ENCODE results near the gene ERGIC2.
A peak's percentile ranks its signal among the peaks of the same experiment; 100 is the strongest.
"Not testable (repeated sequence)": the region's sequence is repeated elsewhere in the genome, so short reads cannot be mapped to it uniquely, and the experiment has no call there.

ERGIC2 gene

GRCh38 chr12:29405561-29405960, 24.6 kb upstream of the ERGIC2 start:
- Histone ChIP-seq H3K4me3 (ENCODE audit: low read depth, low read length) (no peak overlapping the region), H3K36me3 (ENCODE audit: insufficient read depth, low read length) (no peaks in the 10 kb centered on the region), H3K79me2 (ENCODE audit: control insufficient read depth, insufficient read depth, low read length, unreplicated experiment) (no peaks in the 10 kb centered on the region), H3K27me3 (ENCODE audit: insufficient read depth, low read length) (no peaks in the 10 kb centered on the region), H3K27ac (ENCODE audit: low read depth, low read length) (no peak overlapping the region), H2AFZ (ENCODE audit: low read length, unreplicated experiment) (no peak overlapping the region), H3K4me1 (ENCODE audit: control insufficient read depth, insufficient read depth, low read length, unreplicated experiment) (no peaks in the 10 kb centered on the region)

- Histone ChIP-seq H3K27ac (ENCODE audit: low read depth, low read length) (no peak overlapping the region), H3K27me3 (ENCODE audit: insufficient read depth, low read length) (no peaks in the 10 kb centered on the region), H3K4me1 (ENCODE audit: control insufficient read depth, insufficient read depth, low read length, unreplicated experiment) (no peaks in the 10 kb centered on the region), H3K36me3 (ENCODE audit: insufficient read depth, low read length) (no peaks in the 10 kb centered on the region), H3K4me3 (ENCODE audit: low read depth, low read length) (no peak overlapping the region), H2AFZ (ENCODE audit: low read length, unreplicated experiment) (no peak overlapping the region), H3K79me2 (ENCODE audit: control insufficient read depth, insufficient read depth, low read length, unreplicated experiment) (no peaks in the 10 kb centered on the region)
Measured at GRCh38 chr12:29403991-29404390, 23.0 kb upstream of the ERGIC2 start.

DNA sequence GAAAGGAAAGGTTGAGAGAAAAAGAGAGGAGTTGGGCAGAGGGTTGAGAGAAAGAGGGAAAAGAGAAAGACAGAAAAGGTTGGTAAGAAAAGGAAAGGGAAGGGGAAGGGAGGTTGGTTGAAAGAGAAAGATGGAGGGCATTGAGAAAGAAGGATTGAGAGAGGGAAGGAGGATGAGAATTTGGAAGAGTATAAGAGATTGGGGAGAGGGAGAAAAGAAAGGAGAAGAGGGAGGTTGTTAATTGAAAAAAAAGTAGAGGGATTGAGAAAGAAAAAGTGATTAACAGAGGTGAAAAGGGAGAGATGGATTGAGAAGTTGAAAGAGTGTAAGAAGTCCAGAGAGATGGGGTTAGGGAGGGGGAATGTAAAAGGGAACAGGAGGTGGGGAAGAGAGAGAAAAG, 21.5 kb upstream of the ERGIC2 start:
- H3K4me1 ChIP-seq (ENCODE audit: control insufficient read depth, insufficient read depth, low read length, unreplicated experiment), result no peaks in the 10 kb centered on the region
- no peaks in the 10 kb centered on the region for H3K36me3 ChIP-seq (ENCODE audit: insufficient read depth, low read length)
- no peak overlapping the region for H3K4me3 ChIP-seq (ENCODE audit: low read depth, low read length)
- no peaks in the 10 kb centered on the region for H3K79me2 ChIP-seq (ENCODE audit: control insufficient read depth, insufficient read depth, low read length, unreplicated experiment)
- no peaks in the 10 kb centered on the region for H3K27me3 ChIP-seq (ENCODE audit: insufficient read depth, low read length)
- H2AFZ ChIP-seq (ENCODE audit: low read length, unreplicated experiment), result no peak overlapping the region
- no peak overlapping the region for H3K27ac ChIP-seq (ENCODE audit: low read depth, low read length)

GRCh38 chr12:29398495-29398894, 17.5 kb upstream of the ERGIC2 start:
- no peaks in the 10 kb centered on the region for H3K79me2 ChIP-seq (ENCODE audit: control insufficient read depth, insufficient read depth, low read length, unreplicated experiment)
- H3K4me1 ChIP-seq (ENCODE audit: control insufficient read depth, insufficient read depth, low read length, unreplicated experiment), result no peaks in the 10 kb centered on the region
- no peaks in the 10 kb centered on the region for H3K27me3 ChIP-seq (ENCODE audit: insufficient read depth, low read length)
- no peak overlapping the region for H3K4me3 ChIP-seq (ENCODE audit: low read depth, low read length)
- H3K27ac ChIP-seq (ENCODE audit: low read depth, low read length), result no peak overlapping the region
- no peaks in the 10 kb centered on the region for H3K36me3 ChIP-seq (ENCODE audit: insufficient read depth, low read length)
- H2AFZ ChIP-seq (ENCODE audit: low read length, unreplicated experiment), result no peak overlapping the region

DNA sequence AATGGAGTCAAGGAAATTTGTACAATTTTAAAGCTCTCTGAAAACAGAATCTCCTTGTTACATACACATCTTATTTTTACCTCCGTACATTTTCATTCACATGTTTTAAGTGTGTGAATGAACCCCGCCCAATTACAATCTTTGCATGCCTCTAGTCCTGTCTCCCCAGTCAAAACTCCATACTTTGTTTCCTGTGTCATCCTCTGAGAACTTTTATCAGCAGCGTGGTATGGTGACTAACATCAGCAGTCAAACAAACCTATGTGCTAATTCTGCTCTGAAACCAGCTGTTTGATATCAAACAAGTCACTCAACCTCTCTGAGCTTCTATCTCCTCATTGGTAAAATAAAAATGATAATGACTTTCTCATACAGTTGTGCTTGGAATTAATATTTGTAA, 15.8 kb upstream of the ERGIC2 start:
- H3K27me3 ChIP-seq (ENCODE audit: insufficient read depth, low read length), result no peaks in the 10 kb centered on the region
- no peaks in the 10 kb centered on the region for H3K4me1 ChIP-seq (ENCODE audit: control insufficient read depth, insufficient read depth, low read length, unreplicated experiment)
- no peak overlapping the region for H2AFZ ChIP-seq (ENCODE audit: low read length, unreplicated experiment)
- no peaks in the 10 kb centered on the region for H3K79me2 ChIP-seq (ENCODE audit: control insufficient read depth, insufficient read depth, low read length, unreplicated experiment)
- no peaks in the 10 kb centered on the region for H3K36me3 ChIP-seq (ENCODE audit: insufficient read depth, low read length)
- no peak overlapping the region for H3K27ac ChIP-seq (ENCODE audit: low read depth, low read length)
- no peak overlapping the region for H3K4me3 ChIP-seq (ENCODE audit: low read depth, low read length)

DNA sequence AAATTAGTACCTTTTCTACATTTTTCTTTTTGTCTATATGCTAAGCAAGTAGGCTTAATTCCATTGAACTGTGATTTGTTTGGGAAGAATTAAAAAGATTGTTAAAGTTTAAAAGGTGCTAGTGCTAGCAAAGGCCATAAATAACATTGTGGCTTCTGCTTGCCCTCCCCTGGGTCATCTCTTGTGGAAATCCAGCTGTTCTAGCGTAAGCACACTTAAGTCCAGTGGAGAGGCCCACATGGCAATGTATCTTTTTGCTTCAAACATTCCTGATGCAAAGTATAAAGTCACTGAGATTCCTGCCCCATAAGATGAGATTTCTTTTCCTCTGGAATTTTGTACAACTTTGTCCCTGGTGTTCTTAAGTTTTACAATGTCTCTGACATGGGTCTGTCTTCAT, 14.4 kb upstream of the ERGIC2 start:
- Histone ChIP-seq H3K4me1 (ENCODE audit: control insufficient read depth, insufficient read depth, low read length, unreplicated experiment) (no peaks in the 10 kb centered on the region), H2AFZ (ENCODE audit: low read length, unreplicated experiment) (no peak overlapping the region), H3K36me3 (ENCODE audit: insufficient read depth, low read length) (no peaks in the 10 kb centered on the region), H3K27ac (ENCODE audit: low read depth, low read length) (no peak overlapping the region), H3K27me3 (ENCODE audit: insufficient read depth, low read length) (no peaks in the 10 kb centered on the region), H3K4me3 (ENCODE audit: low read depth, low read length) (no peak overlapping the region), H3K79me2 (ENCODE audit: control insufficient read depth, insufficient read depth, low read length, unreplicated experiment) (no peaks in the 10 kb centered on the region)

GRCh38 chr12:29390419-29390818, 9.4 kb upstream of the ERGIC2 start:
- not testable (repeated sequence) for H3K79me2 ChIP-seq (ENCODE audit: control insufficient read depth, insufficient read depth, low read length, unreplicated experiment); H3K4me1 ChIP-seq (ENCODE audit: control insufficient read depth, insufficient read depth, low read length, unreplicated experiment); H3K36me3 ChIP-seq (ENCODE audit: insufficient read depth, low read length); H3K27me3 ChIP-seq (ENCODE audit: insufficient read depth, low read length); H3K27ac ChIP-seq (ENCODE audit: low read depth, low read length); H2AFZ ChIP-seq (ENCODE audit: low read length, unreplicated experiment); H3K4me3 ChIP-seq (ENCODE audit: low read depth, low read length)

DNA sequence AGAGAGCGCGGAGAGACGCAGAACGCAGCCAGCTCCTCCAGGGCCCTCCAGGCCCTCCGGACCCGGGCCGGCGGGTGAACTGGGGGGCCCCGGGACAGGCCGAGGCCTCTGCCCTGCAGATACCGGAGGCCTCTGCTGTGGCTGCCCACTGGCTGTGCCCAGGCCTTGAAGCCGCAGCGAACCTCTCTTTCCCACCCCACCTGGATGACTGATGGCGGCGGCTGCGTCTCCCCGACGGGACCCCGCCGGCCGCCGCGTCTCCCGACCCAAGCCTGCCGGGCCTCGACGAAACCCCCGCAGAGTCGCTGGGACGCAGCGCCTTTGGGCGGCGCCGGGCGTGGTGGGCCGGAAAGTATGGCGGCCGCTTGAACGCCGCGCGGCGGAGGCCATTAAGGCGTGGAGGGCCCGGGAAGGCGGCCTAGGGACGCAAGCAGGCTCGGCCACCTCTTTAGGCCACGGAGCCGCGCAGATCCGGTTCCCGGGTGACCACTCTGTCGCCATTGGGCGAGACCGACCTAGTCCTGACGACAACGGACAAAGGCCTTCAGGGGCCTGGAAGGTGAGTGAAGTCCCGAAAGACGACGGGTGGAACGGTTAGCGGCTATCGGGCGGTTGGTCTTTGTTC, 8.4 kb upstream of the ERGIC2 start:
- H3K4me3 ChIP-seq (ENCODE audit: low read depth, low read length), result no peak overlapping the region
- H3K36me3 ChIP-seq (ENCODE audit: insufficient read depth, low read length), result no peaks in the 10 kb centered on the region
- H3K79me2 ChIP-seq (ENCODE audit: control insufficient read depth, insufficient read depth, low read length, unreplicated experiment), result no peaks in the 10 kb centered on the region
- H3K27ac ChIP-seq (ENCODE audit: low read depth, low read length), result no peak overlapping the region
- no peaks in the 10 kb centered on the region for H3K27me3 ChIP-seq (ENCODE audit: insufficient read depth, low read length)
- H2AFZ ChIP-seq (ENCODE audit: low read length, unreplicated experiment), result no peak overlapping the region
- no peaks in the 10 kb centered on the region for H3K4me1 ChIP-seq (ENCODE audit: control insufficient read depth, insufficient read depth, low read length, unreplicated experiment)

DNA sequence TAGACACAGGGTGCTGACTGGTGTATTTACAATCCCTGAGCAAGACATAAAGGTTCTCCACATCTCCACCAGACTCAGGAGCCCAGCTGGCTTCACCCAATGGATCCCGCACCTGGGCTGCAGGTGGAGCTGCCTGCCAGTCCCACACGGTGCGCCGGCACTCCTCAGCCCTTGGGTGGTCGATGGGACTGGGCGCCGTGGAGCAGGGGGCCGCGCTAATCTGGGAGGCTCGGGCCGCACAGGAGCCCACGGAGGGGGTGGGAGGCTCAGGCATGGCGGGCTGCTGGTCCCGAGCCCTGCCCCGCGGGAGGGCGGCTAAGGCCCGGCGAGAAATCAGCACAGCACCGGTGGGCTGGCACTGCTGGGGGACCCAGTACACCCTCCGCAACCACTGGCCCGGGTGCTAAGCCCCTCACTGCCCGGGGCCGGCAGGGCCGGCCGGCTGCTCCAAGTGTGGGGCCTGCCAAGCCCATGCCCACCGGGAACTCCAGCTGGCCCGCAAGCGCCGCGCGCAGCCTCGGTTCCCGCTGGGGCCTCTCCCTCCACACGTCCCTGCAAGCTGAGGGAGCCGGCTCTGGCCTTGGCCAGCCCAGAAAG, 5.2 kb upstream of the ERGIC2 start:
- not testable (repeated sequence) for H3K4me3 ChIP-seq (ENCODE audit: low read depth, low read length); H3K36me3 ChIP-seq (ENCODE audit: insufficient read depth, low read length); H3K27me3 ChIP-seq (ENCODE audit: insufficient read depth, low read length); H3K79me2 ChIP-seq (ENCODE audit: control insufficient read depth, insufficient read depth, low read length, unreplicated experiment); H3K4me1 ChIP-seq (ENCODE audit: control insufficient read depth, insufficient read depth, low read length, unreplicated experiment); H3K27ac ChIP-seq (ENCODE audit: low read depth, low read length); H2AFZ ChIP-seq (ENCODE audit: low read length, unreplicated experiment)

DNA sequence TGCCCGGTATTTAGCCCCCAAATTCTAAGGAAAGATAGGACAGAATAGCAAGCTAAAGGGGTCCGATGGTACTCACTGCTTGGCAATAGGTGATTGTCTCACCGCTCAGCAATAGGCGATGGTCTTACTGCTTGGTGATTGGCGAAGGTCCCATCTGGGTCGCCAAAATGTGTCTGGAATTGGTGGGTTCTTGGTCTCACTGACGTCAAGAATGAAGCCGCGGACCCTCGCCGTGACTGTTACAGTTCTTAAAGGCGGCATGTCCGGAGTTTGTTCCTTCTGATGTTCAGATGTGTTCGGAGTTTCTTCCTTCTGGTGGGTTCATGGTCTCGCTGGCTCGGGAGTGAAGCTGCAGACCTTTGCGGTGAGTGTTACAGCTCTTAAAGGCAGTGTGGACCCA, 4.2 kb upstream of the ERGIC2 start:
- not testable (repeated sequence) for H3K4me1 ChIP-seq (ENCODE audit: control insufficient read depth, insufficient read depth, low read length, unreplicated experiment); H3K79me2 ChIP-seq (ENCODE audit: control insufficient read depth, insufficient read depth, low read length, unreplicated experiment); H3K27me3 ChIP-seq (ENCODE audit: insufficient read depth, low read length); H3K27ac ChIP-seq (ENCODE audit: low read depth, low read length); H3K4me3 ChIP-seq (ENCODE audit: low read depth, low read length); H3K36me3 ChIP-seq (ENCODE audit: insufficient read depth, low read length); H2AFZ ChIP-seq (ENCODE audit: low read length, unreplicated experiment)

GRCh38 chr12:29382251-29382650, 1.3 kb upstream of the ERGIC2 start:
- Histone ChIP-seq H3K4me3 (ENCODE audit: low read depth, low read length) (no peak overlapping the region), H3K27me3 (ENCODE audit: insufficient read depth, low read length) (no peaks in the 10 kb centered on the region), H3K36me3 (ENCODE audit: insufficient read depth, low read length) (peaks cover 9% of the 10 kb centered on the region), H3K4me1 (ENCODE audit: control insufficient read depth, insufficient read depth, low read length, unreplicated experiment) (peaks cover 7% of the 10 kb centered on the region), H3K79me2 (ENCODE audit: control insufficient read depth, insufficient read depth, low read length, unreplicated experiment) (peaks cover 35% of the 10 kb centered on the region), H2AFZ (ENCODE audit: low read length, unreplicated experiment) (peak overlapping the region; percentile 85), H3K27ac (ENCODE audit: low read depth, low read length) (no peak overlapping the region)

Measured in ACC112 (cell line).